Measurements from ENCODE around the gene GYG2.

GRCh38 chrX:2875798-2876399 is 47.2 kb downstream of the GYG2 start:
- TF ChIP-seq CTCF (IDR thresholded peaks at IDR 0.05), result 0 out of 2 replicates have a peak, but pooled peaks have one; percentile 26
- TF ChIP-seq NR1H2 (CRISPR knock-in tag; IDR thresholded peaks at IDR 0.05), result no peak
- TF ChIP-seq NR2C2 (CRISPR knock-in tag; IDR thresholded peaks at IDR 0.05), result no peak
- no peak for TF ChIP-seq ZNF317 (CRISPR knock-in tag; IDR thresholded peaks at IDR 0.05; ENCODE audit: borderline replicate concordance, low read depth)
- no peak for TF ChIP-seq ZNF232 (CRISPR knock-in tag; IDR thresholded peaks at IDR 0.05)
- no peak for TF ChIP-seq PREB (CRISPR knock-in tag; IDR thresholded peaks at IDR 0.05; ENCODE audit: borderline replicate concordance)
